ENCODE results near the gene EEF1AKMT3. TPM values are rescaled to one million over a fixed set of nuclear protein-coding genes. Genes with fewer than 3 reads are reported as not detected.

Gene EEF1AKMT3
- total RNA-seq, 1 donor: 8.3 TPM

GRCh38 chr12:57735952-57736740 is 36.3 kb upstream of the EEF1AKMT3 start:
- peak; percentile 29 for TF ChIP-seq CTCF (IDR thresholded peaks at IDR 0.05; ENCODE audit: extremely low read depth, low read depth, low read length)
- Histone ChIP-seq H3K4me2 (ENCODE audit: insufficient read depth, low read length) (peak overlapping the region; percentile 58), H3K27ac (ENCODE audit: low read depth, low read length) (no peak overlapping the region), H3K9me3 (ENCODE audit: low read depth, low read length) (no peaks in the 10 kb centered on the region), H2AFZ (ENCODE audit: low read length) (peak overlapping the region; percentile 25), H3K36me3 (ENCODE audit: insufficient read depth, low read length) (no peaks in the 10 kb centered on the region), H3K4me3 (ENCODE audit: insufficient read depth, low read length) (peak overlapping the region; percentile 52), H3K79me2 (ENCODE audit: insufficient read depth, low read length) (no peaks in the 10 kb centered on the region), H3K27me3 (ENCODE audit: insufficient read depth, low read length) (peaks cover 78% of the 10 kb centered on the region), H3K4me1 (ENCODE audit: insufficient read depth, low read length) (peaks cover 9% of the 10 kb centered on the region), H4K20me1 (ENCODE audit: insufficient read depth, low read length) (peaks cover 4% of the 10 kb centered on the region)
- peak; percentile 95 for DNase-seq (ENCODE audit: insufficient read length, low spot score, missing footprints)

- no peak for TF ChIP-seq CTCF (IDR thresholded peaks at IDR 0.05; ENCODE audit: extremely low read depth, low read depth, low read length)
- peak; percentile 89 for DNase-seq (ENCODE audit: insufficient read length, low spot score, missing footprints)
- Histone ChIP-seq H2AFZ (ENCODE audit: low read length) (no peak overlapping the region), H4K20me1 (ENCODE audit: insufficient read depth, low read length) (peaks cover 4% of the 10 kb centered on the region), H3K79me2 (ENCODE audit: insufficient read depth, low read length) (no peaks in the 10 kb centered on the region), H3K27ac (ENCODE audit: low read depth, low read length) (no peak overlapping the region), H3K27me3 (ENCODE audit: insufficient read depth, low read length) (peaks cover 82% of the 10 kb centered on the region), H3K9me3 (ENCODE audit: low read depth, low read length) (no peaks in the 10 kb centered on the region), H3K4me2 (ENCODE audit: insufficient read depth, low read length) (peak overlapping the region; percentile 58), H3K36me3 (ENCODE audit: insufficient read depth, low read length) (no peaks in the 10 kb centered on the region), H3K4me1 (ENCODE audit: insufficient read depth, low read length) (peaks cover 9% of the 10 kb centered on the region), H3K4me3 (ENCODE audit: insufficient read depth, low read length) (peak overlapping the region; percentile 52)
Measured at GRCh38 chr12:57736741-57737466, 35.5 kb upstream of the EEF1AKMT3 start.

- peak overlapping the region; percentile 16 for H3K4me3 ChIP-seq (ENCODE audit: insufficient read depth, low read length)
- peak; percentile 8 for TF ChIP-seq CTCF (IDR thresholded peaks at IDR 0.05; ENCODE audit: extremely low read depth, low read depth, low read length)
- peak overlapping the region; percentile 43 for H3K4me2 ChIP-seq (ENCODE audit: insufficient read depth, low read length)
- peaks cover 4% of the 10 kb centered on the region for H4K20me1 ChIP-seq (ENCODE audit: insufficient read depth, low read length)
- peaks cover 9% of the 10 kb centered on the region for H3K4me1 ChIP-seq (ENCODE audit: insufficient read depth, low read length)
- H3K27me3 ChIP-seq (ENCODE audit: insufficient read depth, low read length): peaks cover 90% of the 10 kb centered on the region
- H3K27ac ChIP-seq (ENCODE audit: low read depth, low read length): no peak overlapping the region
- H3K9me3 ChIP-seq (ENCODE audit: low read depth, low read length): no peaks in the 10 kb centered on the region
- no peaks in the 10 kb centered on the region for H3K36me3 ChIP-seq (ENCODE audit: insufficient read depth, low read length)
- peak; percentile 93 for DNase-seq (ENCODE audit: insufficient read length, low spot score, missing footprints)
- H2AFZ ChIP-seq (ENCODE audit: low read length): no peak overlapping the region
- H3K79me2 ChIP-seq (ENCODE audit: insufficient read depth, low read length): no peaks in the 10 kb centered on the region
Measured at GRCh38 chr12:57737467-57738460, 34.6 kb upstream of the EEF1AKMT3 start.
